Heart left ventricle (tissue), 16 donors: Measurements from ENCODE around the gene BTD. TPM values are rescaled to one million over a fixed set of nuclear protein-coding genes. Genes with fewer than 3 reads are reported as not detected.
"Not testable (repeated sequence)": the region's sequence is repeated elsewhere in the genome, so short reads cannot be mapped to it uniquely, and the experiment has no call there.

Source experiments
- ATAC-seq, 4 donors: fragments of 200-7000 bp; cut with Tn5 transposase; one replicate each; pipeline ENCODE4 v1.9.1; 2020 to 2022; ENCODE audit warnings: moderate library complexity in 4 of 4, mild to moderate bottlenecking in 3 of 4, moderate number of reproducible peaks in 1 of 4
- DNase-seq, 5 donors: peaks; one replicate each; pipeline ENCODE4 v3.0.0-alpha.2; 2020
- H3K27ac ChIP-seq, 12 donors: fragments of 200-600 bp; sonication (generic) in 4 of 12; one replicate each; pipeline versions ENCODE4 v1.5.0 to v1.8.0; 2016 to 2022; ENCODE audit warnings: mild to moderate bottlenecking in 2 of 12
- H3K27me3 ChIP-seq, 9 donors: fragments of 200-600 bp; sonication (generic) in 2 of 9; one replicate each; pipeline versions ENCODE4 v1.5.1 to v1.8.0; 2016 to 2022; ENCODE audit warnings: mild to moderate bottlenecking in 3 of 9
- H3K36me3 ChIP-seq, 9 donors: fragments of 200-600 bp; sonication (generic) in 2 of 9; one replicate each; pipeline versions ENCODE4 v1.5.0 to v1.8.0; 2018 to 2022; ENCODE audit warnings: mild to moderate bottlenecking in 2 of 9
- H3K4me1 ChIP-seq, 12 donors: fragments of 200-600 bp; sonication (generic) in 4 of 12; one replicate each; pipeline versions ENCODE4 v1.5.0 to v1.8.0; 2016 to 2022; ENCODE audit warnings: mild to moderate bottlenecking in 3 of 12
- H3K4me3 ChIP-seq, 12 donors: fragments of 200-600 bp; sonication (generic) in 4 of 12; one replicate each; pipeline versions ENCODE4 v1.5.0 to v1.8.0; 2017 to 2022; ENCODE audit warnings: mild to moderate bottlenecking in 9 of 12, moderate library complexity in 4 of 12
- H3K9me3 ChIP-seq, 12 donors: fragments of 200-600 bp; sonication (generic) in 4 of 12; one replicate each; pipeline versions ENCODE4 v1.5.0 to v1.8.0; 2016 to 2022; ENCODE audit warnings: mild to moderate bottlenecking in 1 of 12
- CTCF ChIP-seq, 12 donors: fragments of 200-600 bp; sonication (generic) in 4 of 12; IDR thresholded peaks; one replicate each; pipeline versions ENCODE4 v1.5.0 to v1.8.0; 2018 to 2022; ENCODE audit warnings: antibody characterized with exemption in 12 of 12, mild to moderate bottlenecking in 5 of 12
- POLR2A ChIP-seq, 2 donors: fragments of 450-650 bp; IDR thresholded peaks; one replicate each; pipeline ENCODE4 v1.6.1; 2017; ENCODE audit warnings: antibody characterized with exemption in 2 of 2, mild to moderate bottlenecking in 2 of 2, moderate library complexity in 2 of 2
- WGBS, 4 donors: extraction: QIAGEN DNeasy Blood & Tissue Kit in 2 of 4; methylation state at CpG; one replicate each; pipeline versions ENCODE4 v1.1.5 to v1.1.7; 2013 to 2018; 5-methylcytosine and 5-hydroxymethylcytosine counted together
- intact Hi-C, 10 donors: fragments of 100-400 bp; cut with DNase I; formaldehyde crosslinking; loops; one replicate each; pipeline versions ENCODE4 v1.11.1 to v1.14.2; 2022
- polyA plus RNA-seq, 2 donors: library from polyadenylated mRNA; stranded (reverse); fragments of 200-250 nt; gene quantifications; one replicate each; pipeline ENCODE4 v1.2.3, GENCODE V29; 2013
- total RNA-seq, 9 donors: library from RNA; depleted of rRNA in 2 of 9; stranded (reverse); fragments of >200 nt in 2 of 9; fragmentation: NEBNext Ultra II Directional in 3 of 9; extraction: Animal tissue kit (Norgen Biotek cat#: 25700) in 3 of 9; gene quantifications; one replicate each; pipeline versions ENCODE4 v1.1.0 to v1.2.4, GENCODE V29; 2016 to 2023
- donor health status: ischemic (EF 13 %, LVEDD 7.1; RV severe dilation, severe dysfunction).
- donor health status: healthy with polysubstance abuse.
- donor health status: DM: no; HTN: yes; CAD: no.
- donor health status: DM: no; HTN: no; CAD: no.
- donor health status: ischemic (EF 25% LVEDD 6.9; RV normal size, moderate dysfunction).
- donor health status: ischemic (EF 25% LVEDD 5.7; RV mildly dilated, moderate dysfunction).
- donor health status: healthy.
- donor health status: DM: yes; HTN: yes; CAD: no.
- donor health status: ischemic (EF 35%, LVEDD 5.7; RV mildly dilated, moderate dysfunction).
- donor health status: nonischemic (EF 11% LVEDD 7.7; RV severe dilation, severe dysfunction).
- donor health status: DM: yes; HTN: yes; CAD: no.
- donor health status: PGD.
- donor health status: ischemic (EF 29% LVEDD 5.4; RV normal size, mild dysfunction).
- donor health status: nonischemic (EF 23%, LVEDD 6.1; RV moderate dilation, normal function).

Gene BTD
- total and polyA plus RNA-seq, 11 donors, result 4.2 to 16.4 (median 11.7) TPM

- peak overlapping the region in 1 of 12 donors; percentile 32 for H3K27ac ChIP-seq
- H3K4me1 ChIP-seq, result peaks cover 0 to 21% (median 0%) of the 10 kb centered on the region in 12 donors
- H3K9me3 ChIP-seq, result no peaks in the 10 kb centered on the region
- ATAC-seq, result peak; percentile 39 to 89 (median 50)
- no peak for TF ChIP-seq CTCF (IDR thresholded peaks at IDR 0.05)
- no peak for TF ChIP-seq POLR2A (IDR thresholded peaks at IDR 0.05)
- intact Hi-C loops, result no loop called here
- WGBS, 4 donors, result 85 to 97% (median 93%) methylated on average over 3 of the region's 3 CpGs
- H3K36me3 ChIP-seq, result no peaks in the 10 kb centered on the region
- no peak for DNase-seq
- H3K27me3 ChIP-seq, result no peaks in the 10 kb centered on the region
- H3K4me3 ChIP-seq, result no peak overlapping the region
Observed at GRCh38 chr3:15611018-15611417, 9.5 kb downstream of the BTD start.

- DNase-seq, result no peak
- H3K27ac ChIP-seq, result peak overlapping the region in 1 of 12 donors; percentile 45
- WGBS, 4 donors, result 62 to 78% (median 75%) methylated on average over 1 of the region's 1 CpG
- no peaks in the 10 kb centered on the region for H3K27me3 ChIP-seq
- H3K9me3 ChIP-seq, result no peaks in the 10 kb centered on the region
- no peak overlapping the region for H3K4me3 ChIP-seq
- H3K4me1 ChIP-seq, result peaks cover 0 to 18% (median 0%) of the 10 kb centered on the region in 12 donors
- intact Hi-C loops, result no loop called here
- no peak for ATAC-seq
- no peaks in the 10 kb centered on the region for H3K36me3 ChIP-seq
- TF ChIP-seq POLR2A (IDR thresholded peaks at IDR 0.05) (no peak), CTCF (IDR thresholded peaks at IDR 0.05) (no peak)
Observed at GRCh38 chr3:15612001-15612400, 10.5 kb downstream of the BTD start.

- intact Hi-C loops, result no loop called here
- H3K9me3 ChIP-seq, result peaks cover 0 to 18% (median 3%) of the 10 kb centered on the region in 12 donors
- no peaks in the 10 kb centered on the region for H3K27me3 ChIP-seq
- peaks cover 0 to 11% (median 0%) of the 10 kb centered on the region in 12 donors for H3K4me1 ChIP-seq
- WGBS, 4 donors, result 94 to 97% (median 96%) methylated on average over 1 of the region's 1 CpG
- ATAC-seq (no peak), DNase-seq (no peak)
- H3K27ac ChIP-seq, result no peak overlapping the region
- H3K4me3 ChIP-seq, result no peak overlapping the region
- H3K36me3 ChIP-seq, result no peaks in the 10 kb centered on the region
- TF ChIP-seq CTCF (IDR thresholded peaks at IDR 0.05), result no peak
- TF ChIP-seq POLR2A (IDR thresholded peaks at IDR 0.05), result no peak
Observed at GRCh38 chr3:15614958-15615357, 13.4 kb downstream of the BTD start.

GRCh38 chr3:15616053-15616452 lies 14.5 kb downstream of the BTD start:
- ATAC-seq, result no peak
- WGBS, 4 donors, result 89 to 94% (median 92%) methylated on average over 6 of the region's 6 CpGs

GRCh38 chr3:15619659-15620464 lies 18.3 kb downstream of the BTD start:
- intact Hi-C loops, result loop anchor here in 2 of 10 donors (10.0 kb wide), 2 partner anchors 425 to 625 kb away; no protein-coding TSS in a partner anchor
- not testable (repeated sequence) for H3K4me1 ChIP-seq, H3K27me3 ChIP-seq, H3K36me3 ChIP-seq, H3K27ac ChIP-seq, H3K4me3 ChIP-seq, ATAC-seq, DNase-seq
- H3K9me3 ChIP-seq, result peaks cover 0 to 29% (median 12%) of the 10 kb centered on the region in 12 donors
- WGBS, 4 donors, result 87 to 96% (median 95%) methylated on average over 8 of the region's 8 CpGs

More at GRCh38 chr3:15616053-15616452, 14.5 kb downstream of the BTD start:
- no peak overlapping the region for H3K4me3 ChIP-seq
- TF ChIP-seq CTCF (IDR thresholded peaks at IDR 0.05), result no peak
- H3K36me3 ChIP-seq, result peaks cover 0 to 5% (median 0%) of the 10 kb centered on the region in 9 donors
- no peak overlapping the region for H3K27ac ChIP-seq
- H3K27me3 ChIP-seq, result no peaks in the 10 kb centered on the region
- intact Hi-C loops, result no loop called here
- no peak for DNase-seq
- peaks cover 0 to 28% (median 12%) of the 10 kb centered on the region in 12 donors for H3K9me3 ChIP-seq
- peaks cover 0 to 3% (median 0%) of the 10 kb centered on the region in 12 donors for H3K4me1 ChIP-seq
